IPS-18c (cell line): Measurements from ENCODE around the gene ESRRG.

ENCODE experiments used
- H3K4me3 ChIP-seq: 2 replicates; pipeline ENCODE4 v1.7.0; 2013; ENCODE audit warnings: low read depth, mild to moderate bottlenecking, low read length, moderate library complexity; ENCODE audit not compliant: insufficient read depth
- H3K9me3 ChIP-seq: one replicate; pipeline ENCODE4 v1.6.1; 2013; ENCODE audit warnings: mild to moderate bottlenecking, low read length, moderate library complexity; ENCODE audit not compliant: control insufficient read depth, insufficient read depth

The ESRRG gene

GRCh38 chr1:216665406-216665805 is 57.8 kb downstream of the ESRRG start:
- no peak overlapping the region for H3K4me3 ChIP-seq

GRCh38 chr1:216662681-216663080 is 60.5 kb downstream of the ESRRG start:
- no peaks in the 10 kb centered on the region for H3K9me3 ChIP-seq
- no peak overlapping the region for H3K4me3 ChIP-seq

More at GRCh38 chr1:216665406-216665805, 57.8 kb downstream of the ESRRG start:
- no peaks in the 10 kb centered on the region for H3K9me3 ChIP-seq

- Histone ChIP-seq H3K9me3 (no peaks in the 10 kb centered on the region), H3K4me3 (no peak overlapping the region)
These were observed 62.7 kb downstream of the ESRRG start for GRCh38 chr1:216660561-216660960.

DNA sequence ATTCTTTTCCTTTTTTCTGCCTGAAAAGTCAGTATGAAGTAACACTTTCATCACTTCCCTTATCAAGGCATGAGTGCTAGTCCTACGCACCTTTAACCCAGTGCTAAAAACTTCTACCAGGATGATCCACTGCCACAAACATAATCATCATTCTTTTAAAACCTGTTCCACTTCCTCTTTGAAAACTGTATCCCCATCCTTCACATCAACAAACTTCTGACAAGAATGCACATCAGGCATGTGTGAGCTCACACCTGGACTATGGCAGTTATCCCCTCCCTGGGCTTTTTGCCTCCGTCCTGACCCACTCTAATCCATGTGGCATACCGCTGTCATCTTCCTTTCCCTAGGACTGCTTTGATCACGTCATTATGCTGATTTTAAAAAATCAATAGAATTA is 70.2 kb downstream of the ESRRG start:
- Histone ChIP-seq H3K4me3 (no peak overlapping the region), H3K9me3 (no peaks in the 10 kb centered on the region)

GRCh38 chr1:216651826-216652418 is 71.3 kb downstream of the ESRRG start:
- H3K4me3 ChIP-seq: no peak overlapping the region
- no peaks in the 10 kb centered on the region for H3K9me3 ChIP-seq

GRCh38 chr1:216643176-216643575 is 80.1 kb downstream of the ESRRG start:
- Histone ChIP-seq H3K9me3 (no peaks in the 10 kb centered on the region), H3K4me3 (no peak overlapping the region)

- H3K9me3 ChIP-seq: no peaks in the 10 kb centered on the region
- no peak overlapping the region for H3K4me3 ChIP-seq
These were observed 81.4 kb downstream of the ESRRG start for GRCh38 chr1:216641669-216642460.

- no peaks in the 10 kb centered on the region for H3K9me3 ChIP-seq
- H3K4me3 ChIP-seq: no peak overlapping the region
These were observed 83.1 kb downstream of the ESRRG start for GRCh38 chr1:216640100-216640499.

DNA sequence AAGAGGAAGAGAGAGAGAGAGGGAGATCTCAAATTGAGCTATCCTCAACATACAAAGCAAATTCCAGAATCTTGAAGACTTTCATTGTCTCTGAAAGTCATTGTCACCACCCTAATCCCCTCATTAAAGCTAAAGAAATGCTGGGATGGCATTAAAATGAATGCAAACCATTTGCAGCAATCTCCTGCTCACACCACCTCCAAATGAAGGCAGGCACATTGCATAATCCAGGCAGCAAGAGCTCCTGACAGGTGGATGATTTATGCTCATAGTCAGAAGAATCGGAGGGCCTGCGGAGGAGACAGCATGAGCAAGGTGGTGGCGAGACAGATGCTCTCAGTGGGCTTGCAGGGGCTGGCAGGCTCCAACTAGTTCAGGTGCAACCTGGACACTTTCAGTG is 90.2 kb downstream of the ESRRG start:
- H3K9me3 ChIP-seq: no peaks in the 10 kb centered on the region

GRCh38 chr1:216630532-216630931 is 92.7 kb downstream of the ESRRG start:
- Histone ChIP-seq H3K4me3 (no peak overlapping the region), H3K9me3 (no peaks in the 10 kb centered on the region)

More for the DNA sequence above, 90.2 kb downstream of the ESRRG start:
- H3K4me3 ChIP-seq: no peak overlapping the region

GRCh38 chr1:216627252-216627651 is 96.0 kb downstream of the ESRRG start:
- no peak overlapping the region for H3K4me3 ChIP-seq

DNA sequence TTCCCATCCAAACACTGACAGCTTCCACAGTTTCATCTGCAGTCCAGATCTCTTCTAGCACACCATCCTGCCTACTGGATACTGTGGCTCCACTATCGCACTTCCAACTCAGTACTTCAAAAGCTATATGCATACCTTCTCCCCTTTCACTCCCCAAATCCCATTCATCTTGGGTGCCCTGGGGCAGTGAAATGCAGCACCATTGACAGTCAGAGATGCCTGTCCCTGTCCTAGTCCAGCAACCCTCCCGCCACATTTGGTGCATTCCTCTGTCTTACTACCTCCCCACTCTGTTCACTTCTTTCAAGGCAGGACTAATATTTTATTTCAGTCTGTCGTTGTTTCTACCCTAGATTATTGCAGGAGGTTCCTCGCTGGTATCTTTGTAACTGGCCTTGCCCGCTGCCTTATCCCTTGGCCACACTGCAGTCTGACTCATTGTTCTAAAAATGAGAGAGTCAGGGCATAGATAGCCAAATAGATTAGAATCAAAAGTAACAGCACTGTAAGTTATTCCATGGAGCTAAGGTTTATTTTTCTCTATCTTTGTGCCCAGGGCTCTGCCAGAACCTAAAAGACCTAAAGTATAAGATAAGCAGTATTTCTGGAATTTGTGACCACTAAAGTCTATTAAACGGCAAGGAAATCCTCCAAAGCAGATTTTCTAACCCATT is 96.7 kb downstream of the ESRRG start:
- H3K9me3 ChIP-seq: no peaks in the 10 kb centered on the region
- no peak overlapping the region for H3K4me3 ChIP-seq

More at GRCh38 chr1:216627252-216627651, 96.0 kb downstream of the ESRRG start:
- no peaks in the 10 kb centered on the region for H3K9me3 ChIP-seq

- H3K4me3 ChIP-seq: no peak overlapping the region
- H3K9me3 ChIP-seq: no peaks in the 10 kb centered on the region
These were observed 101.7 kb downstream of the ESRRG start for GRCh38 chr1:216621536-216621935.

DNA sequence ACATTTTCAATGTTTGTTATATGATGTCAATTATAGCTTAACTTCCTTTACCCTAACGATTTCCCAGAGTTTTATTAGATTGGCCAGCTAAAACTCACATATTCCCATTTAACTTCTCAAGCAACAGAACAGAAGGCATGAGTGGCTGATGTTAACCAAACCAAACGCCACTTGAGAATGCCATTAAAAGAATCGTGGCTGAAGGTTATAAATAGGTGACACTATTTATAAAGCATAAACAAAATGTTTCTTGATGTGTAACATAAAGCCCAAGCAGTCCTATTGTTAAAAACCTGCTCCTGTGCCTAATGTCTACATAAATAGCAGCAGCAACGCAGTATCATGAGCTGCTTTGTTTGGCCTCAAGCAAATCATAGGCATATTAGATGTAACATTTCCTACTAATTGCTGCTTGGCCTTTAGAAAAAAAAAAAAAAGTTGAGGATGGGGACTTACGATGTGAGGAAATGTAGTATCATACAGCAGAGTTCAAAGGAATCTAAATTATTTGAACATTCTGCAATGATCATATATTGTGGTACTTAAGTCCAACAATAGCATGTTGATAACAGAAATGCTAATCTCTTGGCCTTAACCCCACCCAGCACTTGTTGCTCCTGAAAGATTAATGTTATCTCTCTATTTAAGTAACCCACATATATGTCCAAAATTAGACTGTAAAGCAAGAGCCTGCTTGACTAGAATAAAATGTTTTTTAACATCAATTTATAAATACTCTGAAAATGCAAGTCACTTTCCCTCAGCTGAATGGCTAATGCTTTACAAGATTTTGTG is 106.0 kb downstream of the ESRRG start:
- no peak overlapping the region for H3K4me3 ChIP-seq
- H3K9me3 ChIP-seq: no peaks in the 10 kb centered on the region

- Histone ChIP-seq H3K4me3 (no peak overlapping the region), H3K9me3 (no peaks in the 10 kb centered on the region)
These were observed 106.8 kb downstream of the ESRRG start for GRCh38 chr1:216616425-216616824.

DNA sequence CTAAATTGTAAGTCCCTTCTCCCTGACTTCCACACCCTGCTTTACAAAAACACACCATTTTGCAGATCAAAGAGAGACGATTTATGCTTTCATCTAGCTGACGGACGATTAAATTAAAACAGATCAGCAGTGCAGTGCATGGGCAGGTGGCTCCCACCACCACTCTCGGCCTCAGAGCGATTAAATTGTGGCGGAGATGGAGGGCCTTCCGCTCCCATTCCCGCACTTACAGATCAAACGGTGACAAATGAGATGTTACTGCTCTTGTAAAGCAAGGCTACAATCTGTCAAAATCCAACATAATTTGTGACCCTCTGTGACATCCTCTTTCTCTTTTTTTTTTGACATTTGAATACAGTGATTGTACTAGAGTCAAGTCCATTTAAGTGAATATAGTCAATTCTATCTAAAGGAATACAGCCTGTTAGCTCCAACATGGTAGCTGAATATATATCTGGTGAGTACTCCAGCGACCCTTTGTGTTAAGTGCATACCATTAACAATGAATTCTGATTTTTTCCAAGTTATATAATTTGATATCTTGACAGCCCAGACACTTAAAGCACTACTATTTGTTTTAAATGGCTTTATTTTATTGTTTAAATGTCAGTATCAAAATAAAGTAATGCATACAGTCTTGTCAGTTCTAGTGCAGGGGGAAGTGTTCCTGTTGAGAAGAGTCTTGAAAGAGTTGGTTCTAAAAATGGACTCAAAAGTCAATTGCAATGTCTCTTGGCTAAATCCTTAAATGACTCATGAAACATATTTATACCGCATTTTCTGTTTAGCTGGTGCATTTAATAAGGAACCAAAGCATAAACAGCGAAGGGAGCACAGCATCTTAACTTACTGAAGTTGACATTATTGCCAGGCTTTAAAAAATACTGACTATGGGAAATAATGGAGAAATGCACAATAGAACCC is 109.0 kb downstream of the ESRRG start:
- Histone ChIP-seq H3K4me3 (no peak overlapping the region), H3K9me3 (no peaks in the 10 kb centered on the region)
